GM11168 (cell line): ENCODE data around the gene SPATA31D1.
"Not testable (repeated sequence)": the region's sequence is repeated elsewhere in the genome, so short reads cannot be mapped to it uniquely, and the experiment has no call there.

Experiments
- in situ Hi-C: fragments of 300-500 bp; cut with MboI; formaldehyde crosslinking; loops from one replicate; pipeline ENCODE4 v1.12.0; 2022; ENCODE audit warnings: low sequenced_read_pairs; ENCODE audit not compliant: unreplicated experiment

The SPATA31D1 gene

GRCh38 chr9:81988472-81988871, at the start of gene SPATA31D1:
Gene SPATA31D1, plus strand, starts transcription at chr9:81988772. Its CDS starts 47 bp downstream, at chr9:81988819.
- in situ Hi-C loops, result not testable (repeated sequence)

- in situ Hi-C loops, result not testable (repeated sequence)
These were observed 45.2 kb upstream of the SPATA31D1 start, which contains the start of gene SPATA31D3 for GRCh38 chr9:81943393-81943792. Gene SPATA31D3, plus strand, starts transcription at chr9:81943500. Its CDS starts 86 bp downstream, at chr9:81943586.

GRCh38 chr9:81948650-81949049, 39.9 kb upstream of the SPATA31D1 start:
- in situ Hi-C loops, result not testable (repeated sequence)

GRCh38 chr9:81953096-81953495, 35.5 kb upstream of the SPATA31D1 start:
- in situ Hi-C loops, result no loop called here

- in situ Hi-C loops, result no loop called here
These were observed 32.9 kb upstream of the SPATA31D1 start for GRCh38 chr9:81955625-81956024.

GRCh38 chr9:81964218-81965171, 24.1 kb upstream of the SPATA31D1 start:
- in situ Hi-C loops, result no loop called here

GRCh38 chr9:81968026-81968425, 20.5 kb upstream of the SPATA31D1 start:
- in situ Hi-C loops, result no loop called here

- in situ Hi-C loops, result no loop called here
These were observed 18.6 kb upstream of the SPATA31D1 start for GRCh38 chr9:81969971-81970370.

- in situ Hi-C loops, result no loop called here
These were observed 16.8 kb upstream of the SPATA31D1 start for GRCh38 chr9:81971727-81972126.

- in situ Hi-C loops, result no loop called here
These were observed 13.8 kb upstream of the SPATA31D1 start for GRCh38 chr9:81974764-81975163.

- in situ Hi-C loops, result no loop called here
These were observed 12.2 kb upstream of the SPATA31D1 start for GRCh38 chr9:81976351-81976750.

- in situ Hi-C loops, result no loop called here
These were observed 9.4 kb upstream of the SPATA31D1 start for GRCh38 chr9:81979196-81979595.

GRCh38 chr9:81980568-81980967, 8.0 kb upstream of the SPATA31D1 start:
- in situ Hi-C loops, result no loop called here

GRCh38 chr9:81981883-81982282, 6.7 kb upstream of the SPATA31D1 start:
- in situ Hi-C loops, result no loop called here

GRCh38 chr9:81984928-81985327, 3.6 kb upstream of the SPATA31D1 start:
- in situ Hi-C loops, result no loop called here

- in situ Hi-C loops, result no loop called here
These were observed 2.5 kb upstream of the SPATA31D1 start for GRCh38 chr9:81986051-81986450.

GRCh38 chr9:81989700-81990099, 1.1 kb downstream of the SPATA31D1 start:
- in situ Hi-C loops, result no loop called here

GRCh38 chr9:81993656-81994055, 5.1 kb downstream of the SPATA31D1 start:
- in situ Hi-C loops, result no loop called here

GRCh38 chr9:81999806-82000205, 11.2 kb downstream of the SPATA31D1 start:
- in situ Hi-C loops, result no loop called here

- in situ Hi-C loops, result no loop called here
These were observed 22.1 kb downstream of the SPATA31D1 start for GRCh38 chr9:82010711-82011110.

GRCh38 chr9:82011133-82011532, 22.6 kb downstream of the SPATA31D1 start:
- in situ Hi-C loops, result no loop called here

- in situ Hi-C loops, result no loop called here
These were observed 23.7 kb downstream of the SPATA31D1 start for GRCh38 chr9:82012276-82012675.
